Neural progenitor cell (in vitro differentiated cells): ENCODE data around the gene TMEM150C. TPM values are rescaled to one million over a fixed set of nuclear protein-coding genes. Genes with fewer than 3 reads are reported as not detected.

Experiments used
- DNase-seq: peaks from one replicate; pipeline ENCODE4 v3.0.0-alpha.2; 2016; ENCODE audit warnings: low spot score
- H2AFZ ChIP-seq: fragments of 200-600 bp; sonication (generic); replicated peaks from 2 replicates; pipeline ENCODE4 v1.6.1; 2016; ENCODE audit warnings: antibody characterized with exemption
- H3F3A ChIP-seq: fragments of 200-600 bp; sonication (generic); 2 replicates; pipeline ENCODE4 v1.6.1; 2016; ENCODE audit warnings: antibody characterized with exemption, low read depth
- H3K27ac ChIP-seq: fragments of 200-600 bp; sonication (generic); 2 replicates; pipeline ENCODE4 v1.5.1; 2016; ENCODE audit warnings: mild to moderate bottlenecking
- H3K27me3 ChIP-seq: fragments of 200-600 bp; sonication (generic); 2 replicates; pipeline ENCODE4 v1.6.1; 2016; ENCODE audit warnings: mild to moderate bottlenecking, moderate library complexity
- H3K36me3 ChIP-seq: fragments of 200-600 bp; sonication (generic); 2 replicates; pipeline ENCODE4 v1.5.1; 2016
- H3K4me1 ChIP-seq: fragments of 200-600 bp; sonication (generic); 2 replicates; pipeline ENCODE4 v1.6.1; 2016; ENCODE audit warnings: mixed run types
- H3K4me2 ChIP-seq: fragments of 200-600 bp; sonication (generic); 2 replicates; pipeline ENCODE4 v1.6.1; 2016
- H3K4me3 ChIP-seq: fragments of 200-600 bp; sonication (generic); 2 replicates; pipeline ENCODE4 v1.5.1; 2016
- H3K79me2 ChIP-seq: fragments of 200-600 bp; sonication (generic); 2 replicates; pipeline ENCODE4 v1.6.1; 2016; ENCODE audit warnings: low read depth
- H3K9ac ChIP-seq: fragments of 200-600 bp; sonication (generic); 2 replicates; pipeline ENCODE4 v1.6.1; 2016
- H3K9me3 ChIP-seq: fragments of 200-600 bp; sonication (generic); 2 replicates; pipeline ENCODE4 v1.5.1; 2016; ENCODE audit warnings: low read depth
- H4K20me1 ChIP-seq: fragments of 200-600 bp; sonication (generic); 2 replicates; pipeline ENCODE4 v1.6.1; 2016; ENCODE audit warnings: low read depth
- H3K27ac Mint-ChIP-seq: 3 replicates; pipeline ENCODE4 v1.8.0; 2021; ENCODE audit warnings: mixed read lengths
- H3K27me3 Mint-ChIP-seq: 2 replicates; pipeline ENCODE4 v1.8.0; 2022; ENCODE audit warnings: low read depth, mild to moderate bottlenecking, inconsistent platforms, moderate library complexity, mixed read lengths; ENCODE audit not compliant: insufficient read depth
- H3K36me3 Mint-ChIP-seq: 3 replicates; pipeline ENCODE4 v1.8.0; 2021; ENCODE audit warnings: mixed read lengths
- H3K4me1 Mint-ChIP-seq: 3 replicates; pipeline ENCODE4 v1.8.0; 2021; ENCODE audit warnings: mixed read lengths
- H3K4me3 Mint-ChIP-seq: 3 replicates; pipeline ENCODE4 v1.8.0; 2021; ENCODE audit warnings: mild to moderate bottlenecking, moderate library complexity, mixed read lengths
- H3K9me3 Mint-ChIP-seq: 3 replicates; pipeline ENCODE4 v1.8.0; 2020; ENCODE audit warnings: mixed read lengths
- EZH2 ChIP-seq: fragments of 200-600 bp; sonication (generic); IDR thresholded peaks from 2 replicates; pipeline ENCODE4 v1.6.1; 2017; ENCODE audit warnings: antibody characterized with exemption, mild to moderate bottlenecking, moderate library complexity
- EZH2phosphoT487 ChIP-seq: fragments of 200-600 bp; sonication (generic); IDR thresholded peaks from 2 replicates; pipeline ENCODE4 v1.6.1; 2017; ENCODE audit warnings: antibody characterized with exemption
- total RNA-seq: library from RNA; depleted of rRNA; stranded (reverse); fragments of >200 nt; gene quantifications from 2 replicates; pipeline ENCODE4 v1.2.3, GENCODE V29; 2015; ENCODE audit warnings: low replicate concordance
- TF ChIP-seq, protein P1 (sequence below): fragments of 200-600 bp; sonication (generic); IDR thresholded peaks from 2 replicates; pipeline ENCODE4 v1.5.1; 2017; ENCODE audit warnings: antibody characterized with exemption, mild to moderate bottlenecking

Gene TMEM150C
- total RNA-seq, 1 donor from 2014 or later = 3.8 TPM

DNA sequence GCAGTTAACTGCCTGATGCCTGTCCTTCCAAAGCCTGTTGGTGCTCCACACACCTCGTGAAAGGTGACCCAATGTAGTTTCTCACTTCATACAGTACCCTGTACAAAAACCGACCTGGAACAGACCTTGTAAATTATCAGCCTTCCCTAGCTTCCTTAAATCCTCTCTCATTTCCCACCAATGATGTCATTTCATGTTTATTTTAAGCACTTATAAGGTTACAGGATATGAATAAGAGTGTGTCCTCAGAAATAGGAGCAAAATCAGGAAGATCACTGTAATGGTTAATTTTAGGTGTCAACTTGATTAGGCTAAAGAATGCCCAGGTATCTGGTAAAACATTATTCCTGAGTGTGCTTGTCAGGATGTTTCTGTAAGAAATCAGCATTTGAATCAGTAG, 44.7 kb downstream of the TMEM150C start:
- no peak overlapping the region for H3K27ac Mint-ChIP-seq
- Histone ChIP-seq H3K9me3 (no peaks in the 10 kb centered on the region), H3K27ac (no peak overlapping the region), H4K20me1 (no peaks in the 10 kb centered on the region), H3K36me3 (no peaks in the 10 kb centered on the region), H3K27me3 (no peaks in the 10 kb centered on the region), H2AFZ (no peak overlapping the region), H3K4me2 (no peak overlapping the region), H3K4me1 (no peaks in the 10 kb centered on the region), H3K9ac (no peak overlapping the region), H3K4me3 (no peak overlapping the region), H3F3A (no peaks in the 10 kb centered on the region), H3K79me2 (no peaks in the 10 kb centered on the region)
- no peak for TF ChIP-seq EZH2
- no peak for TF ChIP-seq EZH2phosphoT487
- TF ChIP-seq, protein P1, sequence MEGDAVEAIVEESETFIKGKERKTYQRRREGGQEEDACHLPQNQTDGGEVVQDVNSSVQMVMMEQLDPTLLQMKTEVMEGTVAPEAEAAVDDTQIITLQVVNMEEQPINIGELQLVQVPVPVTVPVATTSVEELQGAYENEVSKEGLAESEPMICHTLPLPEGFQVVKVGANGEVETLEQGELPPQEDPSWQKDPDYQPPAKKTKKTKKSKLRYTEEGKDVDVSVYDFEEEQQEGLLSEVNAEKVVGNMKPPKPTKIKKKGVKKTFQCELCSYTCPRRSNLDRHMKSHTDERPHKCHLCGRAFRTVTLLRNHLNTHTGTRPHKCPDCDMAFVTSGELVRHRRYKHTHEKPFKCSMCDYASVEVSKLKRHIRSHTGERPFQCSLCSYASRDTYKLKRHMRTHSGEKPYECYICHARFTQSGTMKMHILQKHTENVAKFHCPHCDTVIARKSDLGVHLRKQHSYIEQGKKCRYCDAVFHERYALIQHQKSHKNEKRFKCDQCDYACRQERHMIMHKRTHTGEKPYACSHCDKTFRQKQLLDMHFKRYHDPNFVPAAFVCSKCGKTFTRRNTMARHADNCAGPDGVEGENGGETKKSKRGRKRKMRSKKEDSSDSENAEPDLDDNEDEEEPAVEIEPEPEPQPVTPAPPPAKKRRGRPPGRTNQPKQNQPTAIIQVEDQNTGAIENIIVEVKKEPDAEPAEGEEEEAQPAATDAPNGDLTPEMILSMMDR = no peak
- H3K4me3 Mint-ChIP-seq = no peak overlapping the region
- H3K4me1 Mint-ChIP-seq = no peaks in the 10 kb centered on the region
- no peaks in the 10 kb centered on the region for H3K9me3 Mint-ChIP-seq
- DNase-seq = no peak
- peaks cover 3% of the 10 kb centered on the region for H3K36me3 Mint-ChIP-seq
- H3K27me3 Mint-ChIP-seq = no peaks in the 10 kb centered on the region

DNA sequence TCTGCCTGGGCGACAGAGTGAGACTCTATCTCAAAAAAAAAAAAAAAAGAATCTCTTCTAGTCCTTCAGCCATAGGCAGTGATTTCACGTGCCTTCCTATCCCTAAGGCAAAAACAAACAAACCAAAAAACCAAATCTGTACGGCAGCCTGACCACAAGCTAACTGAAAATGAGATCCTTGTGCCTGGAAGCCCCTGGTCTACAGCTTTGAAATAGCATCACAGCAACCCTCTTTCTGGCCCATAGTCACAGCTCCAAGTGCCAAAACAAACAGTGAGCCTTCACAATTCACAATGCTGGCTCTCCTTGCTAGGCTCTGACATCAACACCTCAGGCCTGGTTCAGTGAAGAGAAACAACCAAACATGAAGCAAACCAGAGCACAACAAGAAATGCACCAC, 46.1 kb downstream of the TMEM150C start:
- H4K20me1 ChIP-seq = no peaks in the 10 kb centered on the region
- DNase-seq = no peak
- no peak overlapping the region for H2AFZ ChIP-seq
- Mint-ChIP-seq H3K9me3 (no peaks in the 10 kb centered on the region), H3K4me1 (no peaks in the 10 kb centered on the region), H3K36me3 (peaks cover 3% of the 10 kb centered on the region), H3K4me3 (no peak overlapping the region), H3K27me3 (no peaks in the 10 kb centered on the region), H3K27ac (no peak overlapping the region)
- H3F3A ChIP-seq = no peaks in the 10 kb centered on the region
- no peaks in the 10 kb centered on the region for H3K27me3 ChIP-seq
- TF ChIP-seq EZH2phosphoT487 = no peak
- TF ChIP-seq, protein P1 = no peak
- no peak for TF ChIP-seq EZH2
- H3K9me3 ChIP-seq = no peaks in the 10 kb centered on the region
- H3K4me1 ChIP-seq = no peaks in the 10 kb centered on the region
- no peak overlapping the region for H3K9ac ChIP-seq
- no peaks in the 10 kb centered on the region for H3K79me2 ChIP-seq
- H3K36me3 ChIP-seq = no peaks in the 10 kb centered on the region
- H3K4me3 ChIP-seq = no peak overlapping the region
- no peak overlapping the region for H3K4me2 ChIP-seq
- no peak overlapping the region for H3K27ac ChIP-seq

DNA sequence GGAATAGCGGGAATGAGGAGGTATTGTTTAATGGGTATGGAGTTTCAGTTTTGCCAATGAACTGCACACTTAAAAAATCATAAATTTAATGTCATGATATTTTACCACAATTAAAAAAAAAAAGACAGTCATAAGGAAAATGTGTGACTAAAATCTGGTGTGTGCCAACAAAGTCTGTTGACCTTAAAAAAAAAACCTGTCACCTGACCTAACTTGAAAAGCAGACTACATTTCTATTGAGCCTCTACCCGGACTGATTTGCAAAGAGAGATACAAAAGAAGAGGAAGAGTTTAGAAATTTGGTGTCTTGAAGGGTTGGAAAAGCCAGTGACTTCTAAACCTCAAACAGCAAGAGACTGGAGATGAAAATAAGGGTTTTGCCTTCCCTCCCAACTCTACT, 48.4 kb downstream of the TMEM150C start:
- no peaks in the 10 kb centered on the region for H3K27me3 ChIP-seq
- Mint-ChIP-seq H3K36me3 (peaks cover 3% of the 10 kb centered on the region), H3K4me1 (peaks cover 8% of the 10 kb centered on the region), H3K27ac (no peak overlapping the region), H3K4me3 (no peak overlapping the region), H3K27me3 (no peaks in the 10 kb centered on the region), H3K9me3 (no peaks in the 10 kb centered on the region)
- peaks cover 9% of the 10 kb centered on the region for H3K4me1 ChIP-seq
- TF ChIP-seq, protein P1 = no peak
- TF ChIP-seq EZH2 (no peak), EZH2phosphoT487 (no peak)
- no peak overlapping the region for H3K4me2 ChIP-seq
- no peak for DNase-seq
- H3F3A ChIP-seq = peaks cover 8% of the 10 kb centered on the region
- H3K27ac ChIP-seq = no peak overlapping the region
- H4K20me1 ChIP-seq = no peaks in the 10 kb centered on the region
- no peaks in the 10 kb centered on the region for H3K9me3 ChIP-seq
- no peak overlapping the region for H2AFZ ChIP-seq
- no peaks in the 10 kb centered on the region for H3K36me3 ChIP-seq
- no peaks in the 10 kb centered on the region for H3K79me2 ChIP-seq
- no peak overlapping the region for H3K4me3 ChIP-seq
- H3K9ac ChIP-seq = no peak overlapping the region

DNA sequence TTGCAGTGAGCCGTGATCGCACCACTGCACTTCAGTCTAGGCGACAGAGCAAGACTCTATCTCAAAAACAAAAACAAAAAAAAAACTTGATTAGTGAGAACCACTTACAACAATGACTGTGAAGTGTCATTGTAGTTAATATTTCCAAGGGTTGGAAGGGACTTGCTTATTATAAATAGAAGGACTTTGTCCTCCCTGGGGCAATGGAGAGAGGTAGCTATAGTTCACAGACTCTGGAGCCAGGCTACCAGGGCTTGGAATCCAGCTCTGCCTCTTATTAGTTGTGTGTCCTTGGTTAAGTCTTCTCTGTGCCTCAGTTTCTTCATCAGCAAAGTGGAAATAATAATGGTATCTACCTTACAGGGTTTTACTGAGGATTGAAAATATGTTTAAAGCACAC, 51.6 kb downstream of the TMEM150C start:
- no peaks in the 10 kb centered on the region for H3K27me3 ChIP-seq
- Mint-ChIP-seq H3K9me3 (no peaks in the 10 kb centered on the region), H3K4me3 (no peak overlapping the region), H3K27me3 (no peaks in the 10 kb centered on the region), H3K27ac (no peak overlapping the region), H3K4me1 (peaks cover 8% of the 10 kb centered on the region), H3K36me3 (peaks cover 3% of the 10 kb centered on the region)
- H3F3A ChIP-seq = peaks cover 8% of the 10 kb centered on the region
- no peak overlapping the region for H2AFZ ChIP-seq
- no peaks in the 10 kb centered on the region for H3K36me3 ChIP-seq
- TF ChIP-seq, protein P1 = no peak
- TF ChIP-seq EZH2phosphoT487 (no peak), EZH2 (no peak)
- H3K9me3 ChIP-seq = no peaks in the 10 kb centered on the region
- H3K4me1 ChIP-seq = peaks cover 9% of the 10 kb centered on the region
- H3K4me3 ChIP-seq = no peak overlapping the region
- H4K20me1 ChIP-seq = no peaks in the 10 kb centered on the region
- no peak overlapping the region for H3K4me2 ChIP-seq
- no peaks in the 10 kb centered on the region for H3K79me2 ChIP-seq
- H3K9ac ChIP-seq = no peak overlapping the region
- no peak overlapping the region for H3K27ac ChIP-seq
- no peak for DNase-seq
